GM12873 (cell line): Measurements from ENCODE around the gene PCGF1.

Experiments
- TF ChIP-seq, protein P1 (sequence below): IDR thresholded peaks from 2 replicates; pipeline ENCODE4 v1.5.1; 2012; ENCODE audit warnings: low read depth, mild to moderate bottlenecking, moderate library complexity, low read length, control low read depth; ENCODE audit not compliant: insufficient read depth; ENCODE audit errors: missing control alignments

The PCGF1 gene

DNA sequence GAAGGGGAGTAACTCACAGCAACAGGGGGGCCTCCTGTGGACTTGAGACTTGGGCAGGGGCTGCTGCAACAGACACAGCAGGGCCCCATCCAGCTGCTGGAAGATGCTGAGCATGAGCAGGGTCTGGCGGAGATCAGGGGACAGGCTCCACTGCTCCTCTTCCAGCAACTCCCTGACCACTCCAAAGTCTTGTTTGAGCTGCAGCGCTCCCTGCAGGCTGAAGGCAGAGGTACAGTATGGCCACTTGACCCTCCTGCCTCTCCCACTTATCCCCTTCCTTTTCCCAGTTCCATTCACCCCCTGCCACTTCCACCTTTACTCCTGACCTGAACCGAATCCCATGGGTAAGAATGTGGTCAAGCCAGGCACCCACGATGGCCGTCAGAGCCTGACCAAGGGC is 32.6 kb downstream of the PCGF1 start:
- TF ChIP-seq, protein P1, sequence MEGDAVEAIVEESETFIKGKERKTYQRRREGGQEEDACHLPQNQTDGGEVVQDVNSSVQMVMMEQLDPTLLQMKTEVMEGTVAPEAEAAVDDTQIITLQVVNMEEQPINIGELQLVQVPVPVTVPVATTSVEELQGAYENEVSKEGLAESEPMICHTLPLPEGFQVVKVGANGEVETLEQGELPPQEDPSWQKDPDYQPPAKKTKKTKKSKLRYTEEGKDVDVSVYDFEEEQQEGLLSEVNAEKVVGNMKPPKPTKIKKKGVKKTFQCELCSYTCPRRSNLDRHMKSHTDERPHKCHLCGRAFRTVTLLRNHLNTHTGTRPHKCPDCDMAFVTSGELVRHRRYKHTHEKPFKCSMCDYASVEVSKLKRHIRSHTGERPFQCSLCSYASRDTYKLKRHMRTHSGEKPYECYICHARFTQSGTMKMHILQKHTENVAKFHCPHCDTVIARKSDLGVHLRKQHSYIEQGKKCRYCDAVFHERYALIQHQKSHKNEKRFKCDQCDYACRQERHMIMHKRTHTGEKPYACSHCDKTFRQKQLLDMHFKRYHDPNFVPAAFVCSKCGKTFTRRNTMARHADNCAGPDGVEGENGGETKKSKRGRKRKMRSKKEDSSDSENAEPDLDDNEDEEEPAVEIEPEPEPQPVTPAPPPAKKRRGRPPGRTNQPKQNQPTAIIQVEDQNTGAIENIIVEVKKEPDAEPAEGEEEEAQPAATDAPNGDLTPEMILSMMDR: peak; percentile 63

- TF ChIP-seq, protein P1: no peak
Observed at GRCh38 chr2:74474481-74474880, 33.0 kb downstream of the PCGF1 start.

DNA sequence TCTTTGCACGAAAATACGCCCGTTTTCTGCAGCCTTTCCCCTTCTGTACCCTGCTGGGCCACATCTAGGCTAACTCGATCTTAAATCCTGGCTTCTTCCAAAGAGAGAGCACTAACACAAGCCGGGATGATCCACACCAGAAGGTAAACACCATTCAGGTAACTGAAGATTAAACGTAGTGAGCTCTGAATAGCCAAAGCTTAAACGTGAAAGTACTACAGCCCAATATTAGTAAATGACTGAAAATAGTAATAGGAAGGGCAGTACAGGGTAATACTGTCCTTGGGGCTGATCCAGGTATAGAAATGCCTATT is 34.6 kb downstream of the PCGF1 start:
- TF ChIP-seq, protein P1: no peak

GRCh38 chr2:74472086-74472944 is 35.2 kb downstream of the PCGF1 start, which contains the start of gene MRPL53:
TSS of gene MRPL53 (minus strand) at chr2:74472680. CDS start at chr2:74472660, 20 bp downstream.
- TF ChIP-seq, protein P1: no peak

DNA sequence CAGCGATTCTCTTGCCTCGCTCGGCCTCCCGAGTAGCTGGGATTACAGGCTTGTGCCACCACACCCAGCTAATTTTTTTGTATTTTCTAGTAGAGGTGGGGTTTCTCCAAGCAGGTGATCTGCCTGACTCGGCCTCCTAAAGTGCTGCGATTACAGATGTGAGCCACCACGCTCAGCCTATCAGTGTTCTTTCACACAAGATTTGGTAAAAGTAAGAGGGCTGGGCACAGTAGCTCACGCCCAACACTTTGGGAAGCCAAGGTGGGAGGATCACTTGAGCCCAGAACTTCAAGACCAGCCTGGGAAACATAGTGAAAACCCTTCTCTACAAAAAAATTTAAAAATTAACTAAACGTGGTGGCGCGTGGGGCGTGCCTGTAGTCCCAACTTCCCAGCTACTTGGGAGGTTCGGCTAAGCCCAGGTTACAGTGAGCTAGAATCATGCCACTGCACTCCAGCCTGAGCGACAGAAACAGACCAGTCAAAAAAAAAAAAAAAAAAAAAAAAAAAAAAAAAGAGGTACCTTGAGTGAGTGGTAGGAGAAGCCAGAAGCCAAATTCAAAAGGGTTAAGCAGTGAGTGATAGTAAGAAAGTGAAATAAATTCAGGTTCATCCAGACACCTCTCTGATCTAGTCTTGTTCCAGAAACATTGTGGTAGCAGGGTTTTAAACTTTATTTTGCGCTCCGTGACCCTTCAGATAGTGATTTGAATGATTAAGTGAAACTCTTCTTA is 36.0 kb downstream of the PCGF1 start:
- TF ChIP-seq, protein P1: no peak

- TF ChIP-seq, protein P1: no peak
Observed at GRCh38 chr2:74464406-74464805, 43.1 kb downstream of the PCGF1 start.

- TF ChIP-seq, protein P1: no peak
Observed at GRCh38 chr2:74462786-74463105, 44.7 kb downstream of the PCGF1 start.
